Liver (tissue), 9 donors: ENCODE data around the gene CFL1. TPM values are rescaled to one million over a fixed set of nuclear protein-coding genes. Genes with fewer than 3 reads are reported as not detected.

Source experiments
- DNase-seq: peaks from one replicate; pipeline ENCODE4 v3.0.0-alpha.2; 2017; ENCODE audit warnings: low spot score
- H3K27ac ChIP-seq, 2 donors: one replicate each; pipeline ENCODE4 v1.7.0; 2013; ENCODE audit warnings: inconsistent platforms in 2 of 2, low read length in 2 of 2, control low read depth in 1 of 2, low read depth in 1 of 2, mild to moderate bottlenecking in 1 of 2
- H3K27me3 ChIP-seq, 4 donors: one replicate each; pipeline versions ENCODE4 v1.6.1 to v1.7.0; 2013; ENCODE audit warnings: low read length in 3 of 4, inconsistent platforms in 1 of 4, mild to moderate bottlenecking in 1 of 4, moderate library complexity in 1 of 4; ENCODE audit not compliant: control insufficient read depth in 4 of 4, insufficient read depth in 4 of 4
- H3K36me3 ChIP-seq, 4 donors: one replicate each; pipeline versions ENCODE4 v1.6.1 to v1.7.0; 2013; ENCODE audit warnings: low read length in 3 of 4, mild to moderate bottlenecking in 3 of 4, low read depth in 1 of 4, moderate library complexity in 1 of 4; ENCODE audit not compliant: control insufficient read depth in 4 of 4, insufficient read depth in 3 of 4
- H3K4me1 ChIP-seq, 4 donors: one replicate each; pipeline versions ENCODE4 v1.6.1 to v1.7.0; 2013; ENCODE audit warnings: low read length in 3 of 4, mild to moderate bottlenecking in 3 of 4, moderate library complexity in 1 of 4; ENCODE audit not compliant: control insufficient read depth in 4 of 4, insufficient read depth in 4 of 4
- H3K4me3 ChIP-seq, 3 donors: one replicate each; pipeline versions ENCODE4 v1.6.1 to v1.7.0; 2013; ENCODE audit warnings: low read length in 3 of 3, control low read depth in 1 of 3, low read depth in 1 of 3, mild to moderate bottlenecking in 1 of 3
- H3K9ac ChIP-seq, 2 donors: one replicate each; pipeline ENCODE4 v1.7.0; 2013; ENCODE audit warnings: low read length in 2 of 2, mild to moderate bottlenecking in 2 of 2, moderate library complexity in 2 of 2, control low read depth in 1 of 2, low read depth in 1 of 2
- H3K9me3 ChIP-seq, 4 donors: one replicate each; pipeline versions ENCODE4 v1.6.1 to v1.7.0; 2013; ENCODE audit warnings: low read length in 3 of 4; ENCODE audit not compliant: control insufficient read depth in 4 of 4
- EGR1 ChIP-seq, 2 donors: IDR thresholded peaks; 2 replicates each; pipeline ENCODE4 v1.6.1; 2016 to 2018; ENCODE audit warnings: antibody characterized with exemption in 2 of 2, low read depth in 2 of 2
- FOXA1 ChIP-seq: IDR thresholded peaks from 2 replicates; pipeline ENCODE4 v1.6.1; 2016; ENCODE audit warnings: antibody characterized with exemption
- FOXA2 ChIP-seq: IDR thresholded peaks from 2 replicates; pipeline ENCODE4 v1.6.1; 2016; ENCODE audit warnings: antibody characterized with exemption
- GABPA ChIP-seq, 2 donors: IDR thresholded peaks in 1 of 2; conservative IDR thresholded peaks in 1 of 2; 2 replicates each; pipeline ENCODE4 v1.6.1; 2016; ENCODE audit warnings: antibody characterized with exemption in 2 of 2, mild to moderate bottlenecking in 1 of 2, moderate library complexity in 1 of 2
- HNF4G ChIP-seq: IDR thresholded peaks from 2 replicates; pipeline ENCODE4 v1.6.1; 2016; ENCODE audit warnings: antibody characterized with exemption
- JUND ChIP-seq, 2 donors: IDR thresholded peaks; 2 replicates each; pipeline ENCODE4 v1.6.1; 2016; ENCODE audit warnings: antibody characterized with exemption in 2 of 2
- NR2F2 ChIP-seq: IDR thresholded peaks from 2 replicates; pipeline ENCODE4 v1.6.1; 2016; ENCODE audit warnings: antibody characterized with exemption
- RAD21 ChIP-seq, 2 donors: IDR thresholded peaks; 2 replicates each; pipeline ENCODE4 v1.6.1; 2016; ENCODE audit warnings: antibody characterized with exemption in 2 of 2, mild to moderate bottlenecking in 2 of 2
- RXRA ChIP-seq, 2 donors: IDR thresholded peaks; 2 replicates each; pipeline ENCODE4 v1.6.1; 2017 to 2018; ENCODE audit warnings: antibody characterized with exemption in 2 of 2, mild to moderate bottlenecking in 1 of 2
- SP1 ChIP-seq: IDR thresholded peaks from 2 replicates; pipeline ENCODE4 v1.6.1; 2018; ENCODE audit warnings: antibody characterized with exemption, mild to moderate bottlenecking
- TAF1 ChIP-seq: conservative IDR thresholded peaks from 2 replicates; pipeline ENCODE4 v1.6.1; 2016; ENCODE audit warnings: antibody characterized with exemption, mild to moderate bottlenecking
- WGBS: extraction: QIAGEN DNeasy Blood & Tissue Kit; methylation state at CpG from one replicate; pipeline ENCODE4 v1.1.7; 2013; 5-methylcytosine and 5-hydroxymethylcytosine counted together
- polyA plus RNA-seq, 2 donors: library from polyadenylated mRNA; stranded (reverse) in 1 of 2; unstranded in 1 of 2; fragments of 200-250 nt in 1 of 2; fragments of >200 nt in 1 of 2; fragmentation: Nextera tagmentation in 1 of 2; extraction: Ambion mirVana in 1 of 2; gene quantifications; one replicate each; pipeline versions ENCODE4 v1.2.1 to v1.2.3, GENCODE V29; 2013 to 2015
- total RNA-seq, 2 donors: library from RNA; depleted of rRNA; stranded (reverse); fragments of >200 nt; gene quantifications; one replicate each; pipeline ENCODE4 v1.2.3, GENCODE V29; 2014
- TF ChIP-seq, protein P1 (sequence below): fragments of 150-350 bp; IDR thresholded peaks from 2 replicates; pipeline ENCODE4 v1.5.1; 2017; ENCODE audit warnings: improper control_type of control experiment, low read depth, low read length; ENCODE audit not compliant: missing input control
- TF ChIP-seq, protein P2 (sequence below): IDR thresholded peaks from 2 replicates; pipeline ENCODE4 v1.6.1; 2016; ENCODE audit warnings: antibody characterized with exemption
- TF ChIP-seq, protein P3 (sequence below): IDR thresholded peaks from 2 replicates; pipeline ENCODE4 v1.6.1; 2016; ENCODE audit warnings: antibody characterized with exemption
- TF ChIP-seq, protein P4 (sequence below): IDR thresholded peaks from 2 replicates; pipeline ENCODE4 v1.6.1; 2016; ENCODE audit warnings: antibody characterized with exemption, mild to moderate bottlenecking
- donor health status: healthy.
- donor health status: healthy.
- donor health status: healthy.
- donor health status: healthy.
- donor health status: healthy.

The CFL1 gene
- total and polyA plus RNA-seq, 4 donors: 184 to 498 (median 282) TPM

DNA sequence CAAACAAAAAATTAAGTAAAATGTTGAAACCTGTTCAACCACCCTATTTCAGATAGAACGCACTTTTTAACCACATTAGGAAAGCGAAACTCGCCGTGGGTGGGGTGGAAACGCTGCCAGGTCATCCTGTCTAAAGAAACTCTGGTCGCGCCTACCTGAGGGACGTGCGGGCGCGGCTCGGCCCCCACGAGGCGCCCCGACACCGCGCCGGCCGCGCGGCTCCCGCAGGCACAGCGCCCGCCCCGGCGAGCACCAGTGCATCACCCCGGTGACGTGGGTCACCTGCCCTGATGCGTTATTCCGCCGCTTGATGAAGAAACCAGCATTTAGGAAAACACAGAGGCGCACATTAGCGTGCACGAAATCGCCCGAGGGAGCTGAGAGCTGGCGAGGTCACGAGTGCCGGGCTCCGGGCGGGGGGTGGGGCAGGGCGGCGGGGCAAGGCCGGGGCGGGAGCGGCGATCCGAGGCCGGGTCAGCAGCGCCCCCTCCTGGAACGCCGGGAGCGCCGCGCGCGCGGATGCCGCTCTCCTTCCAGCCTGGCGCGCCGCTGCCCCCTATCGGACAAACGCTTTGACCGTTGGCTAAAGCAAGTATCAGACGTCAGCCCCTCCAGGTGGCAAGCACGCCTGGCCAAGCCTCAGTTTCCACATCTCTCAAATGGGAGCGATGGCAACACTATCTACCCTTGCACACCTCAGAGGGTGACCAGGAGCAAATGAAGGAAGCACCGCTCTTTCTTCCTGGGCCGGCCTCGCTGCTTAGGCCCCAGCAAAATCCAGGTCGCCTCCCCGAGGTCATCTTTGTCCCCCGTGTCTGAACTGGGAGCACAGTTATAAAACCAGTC lies 39.9 kb downstream of the CFL1 start:
- H3K4me1 ChIP-seq: peaks cover 0 to 17% (median 11%) of the 10 kb centered on the region in 4 donors
- TF ChIP-seq, protein P1, sequence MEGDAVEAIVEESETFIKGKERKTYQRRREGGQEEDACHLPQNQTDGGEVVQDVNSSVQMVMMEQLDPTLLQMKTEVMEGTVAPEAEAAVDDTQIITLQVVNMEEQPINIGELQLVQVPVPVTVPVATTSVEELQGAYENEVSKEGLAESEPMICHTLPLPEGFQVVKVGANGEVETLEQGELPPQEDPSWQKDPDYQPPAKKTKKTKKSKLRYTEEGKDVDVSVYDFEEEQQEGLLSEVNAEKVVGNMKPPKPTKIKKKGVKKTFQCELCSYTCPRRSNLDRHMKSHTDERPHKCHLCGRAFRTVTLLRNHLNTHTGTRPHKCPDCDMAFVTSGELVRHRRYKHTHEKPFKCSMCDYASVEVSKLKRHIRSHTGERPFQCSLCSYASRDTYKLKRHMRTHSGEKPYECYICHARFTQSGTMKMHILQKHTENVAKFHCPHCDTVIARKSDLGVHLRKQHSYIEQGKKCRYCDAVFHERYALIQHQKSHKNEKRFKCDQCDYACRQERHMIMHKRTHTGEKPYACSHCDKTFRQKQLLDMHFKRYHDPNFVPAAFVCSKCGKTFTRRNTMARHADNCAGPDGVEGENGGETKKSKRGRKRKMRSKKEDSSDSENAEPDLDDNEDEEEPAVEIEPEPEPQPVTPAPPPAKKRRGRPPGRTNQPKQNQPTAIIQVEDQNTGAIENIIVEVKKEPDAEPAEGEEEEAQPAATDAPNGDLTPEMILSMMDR: peak; percentile 99
- TF ChIP-seq NR2F2 (no peak), GABPA (IDR thresholded peaks at IDR 0.05 in 1 of 2, conservative IDR thresholded peaks at IDR 0.05 in 1 of 2) (no peak), RAD21 (IDR thresholded peaks at IDR 0.05) (peak; percentile 84 to 88)
- H3K27ac ChIP-seq: peak overlapping the region; percentile 62 to 80
- no peaks in the 10 kb centered on the region for H3K36me3 ChIP-seq
- peak overlapping the region; percentile 62 to 75 (median 64) for H3K4me3 ChIP-seq
- peak; percentile 99 for DNase-seq
- WGBS: 6% methylated on average over 74 of the region's 74 CpGs
- H3K9ac ChIP-seq: peak overlapping the region; percentile 54 to 89
- H3K27me3 ChIP-seq: no peaks in the 10 kb centered on the region
- H3K9me3 ChIP-seq: no peaks in the 10 kb centered on the region

DNA sequence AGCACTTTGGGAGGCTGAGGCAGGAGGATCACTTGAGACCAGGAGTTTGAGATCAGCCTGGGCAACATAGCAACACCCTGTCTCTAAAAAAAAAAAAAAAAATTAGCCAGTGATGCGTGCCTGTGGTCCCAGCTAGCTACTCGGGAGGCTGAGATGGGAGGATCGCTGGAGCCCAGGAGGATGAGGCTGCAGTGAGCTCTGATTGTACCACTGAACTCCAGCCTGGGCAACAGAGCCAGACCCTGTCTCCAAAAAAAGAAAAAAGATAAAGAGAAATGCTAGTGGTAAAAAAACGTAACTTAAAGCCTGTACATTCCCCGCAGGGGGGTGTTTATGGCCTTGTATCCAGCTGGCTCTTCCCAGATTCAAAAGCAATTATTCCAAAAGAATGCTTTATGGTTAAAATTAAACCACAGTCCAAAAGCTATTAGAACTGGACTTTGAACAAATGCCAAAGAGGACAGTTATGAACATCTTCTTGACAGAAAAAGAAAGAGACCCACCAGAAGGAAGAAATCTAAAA lies 40.6 kb downstream of the CFL1 start:
- H3K27me3 ChIP-seq: no peaks in the 10 kb centered on the region
- H3K9ac ChIP-seq: peak overlapping the region; percentile 54 to 89
- peak overlapping the region; percentile 62 to 75 (median 64) for H3K4me3 ChIP-seq
- peak overlapping the region; percentile 62 to 80 for H3K27ac ChIP-seq
- no peak for DNase-seq
- no peak for TF ChIP-seq GABPA (IDR thresholded peaks at IDR 0.05 in 1 of 2, conservative IDR thresholded peaks at IDR 0.05 in 1 of 2)
- no peak for TF ChIP-seq TAF1
- TF ChIP-seq, protein P2, sequence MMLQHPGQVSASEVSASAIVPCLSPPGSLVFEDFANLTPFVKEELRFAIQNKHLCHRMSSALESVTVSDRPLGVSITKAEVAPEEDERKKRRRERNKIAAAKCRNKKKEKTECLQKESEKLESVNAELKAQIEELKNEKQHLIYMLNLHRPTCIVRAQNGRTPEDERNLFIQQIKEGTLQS: no peak
- TF ChIP-seq, protein P1: no peak
- TF ChIP-seq SP1: no peak
- no peak for TF ChIP-seq RXRA (IDR thresholded peaks at IDR 0.05)
- TF ChIP-seq EGR1 (IDR thresholded peaks at IDR 0.05; ENCODE audit: low read depth in 2 of 2): no peak
- TF ChIP-seq JUND (IDR thresholded peaks at IDR 0.05): no peak
- no peak for TF ChIP-seq FOXA1
- WGBS: 67% methylated on average over 5 of the region's 5 CpGs
- H3K36me3 ChIP-seq: no peaks in the 10 kb centered on the region
- no peaks in the 10 kb centered on the region for H3K9me3 ChIP-seq
- peaks cover 0 to 16% (median 11%) of the 10 kb centered on the region in 4 donors for H3K4me1 ChIP-seq

DNA sequence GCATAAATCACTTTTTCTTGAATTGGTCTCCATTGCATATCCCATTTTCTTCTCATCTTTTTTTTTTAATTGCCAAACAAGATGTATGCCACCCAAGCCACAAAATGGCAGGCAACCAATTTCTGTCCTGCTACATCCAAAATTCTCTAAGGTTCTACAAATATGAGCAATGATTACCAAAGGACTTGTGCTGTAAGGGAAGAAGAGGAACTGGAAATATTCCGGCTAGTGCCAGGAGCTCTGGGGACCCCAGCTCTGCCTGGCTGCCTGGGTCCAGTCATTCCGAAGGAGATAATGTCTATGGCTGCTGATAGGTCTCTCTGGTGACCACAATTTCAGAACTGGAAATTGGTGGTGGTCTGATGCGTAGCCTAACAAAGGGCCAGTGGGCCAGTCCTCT lies 41.3 kb downstream of the CFL1 start:
- peaks cover 0 to 16% (median 11%) of the 10 kb centered on the region in 4 donors for H3K4me1 ChIP-seq
- no peak overlapping the region for H3K27ac ChIP-seq
- TF ChIP-seq EGR1 (IDR thresholded peaks at IDR 0.05; ENCODE audit: low read depth in 2 of 2) (no peak), FOXA2 (no peak), HNF4G (no peak), RAD21 (IDR thresholded peaks at IDR 0.05) (no peak), JUND (IDR thresholded peaks at IDR 0.05) (no peak), FOXA1 (no peak)
- TF ChIP-seq, protein P3, sequence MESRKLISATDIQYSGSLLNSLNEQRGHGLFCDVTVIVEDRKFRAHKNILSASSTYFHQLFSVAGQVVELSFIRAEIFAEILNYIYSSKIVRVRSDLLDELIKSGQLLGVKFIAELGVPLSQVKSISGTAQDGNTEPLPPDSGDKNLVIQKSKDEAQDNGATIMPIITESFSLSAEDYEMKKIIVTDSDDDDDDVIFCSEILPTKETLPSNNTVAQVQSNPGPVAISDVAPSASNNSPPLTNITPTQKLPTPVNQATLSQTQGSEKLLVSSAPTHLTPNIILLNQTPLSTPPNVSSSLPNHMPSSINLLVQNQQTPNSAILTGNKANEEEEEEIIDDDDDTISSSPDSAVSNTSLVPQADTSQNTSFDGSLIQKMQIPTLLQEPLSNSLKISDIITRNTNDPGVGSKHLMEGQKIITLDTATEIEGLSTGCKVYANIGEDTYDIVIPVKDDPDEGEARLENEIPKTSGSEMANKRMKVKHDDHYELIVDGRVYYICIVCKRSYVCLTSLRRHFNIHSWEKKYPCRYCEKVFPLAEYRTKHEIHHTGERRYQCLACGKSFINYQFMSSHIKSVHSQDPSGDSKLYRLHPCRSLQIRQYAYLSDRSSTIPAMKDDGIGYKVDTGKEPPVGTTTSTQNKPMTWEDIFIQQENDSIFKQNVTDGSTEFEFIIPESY: no peak
- TF ChIP-seq, protein P4, sequence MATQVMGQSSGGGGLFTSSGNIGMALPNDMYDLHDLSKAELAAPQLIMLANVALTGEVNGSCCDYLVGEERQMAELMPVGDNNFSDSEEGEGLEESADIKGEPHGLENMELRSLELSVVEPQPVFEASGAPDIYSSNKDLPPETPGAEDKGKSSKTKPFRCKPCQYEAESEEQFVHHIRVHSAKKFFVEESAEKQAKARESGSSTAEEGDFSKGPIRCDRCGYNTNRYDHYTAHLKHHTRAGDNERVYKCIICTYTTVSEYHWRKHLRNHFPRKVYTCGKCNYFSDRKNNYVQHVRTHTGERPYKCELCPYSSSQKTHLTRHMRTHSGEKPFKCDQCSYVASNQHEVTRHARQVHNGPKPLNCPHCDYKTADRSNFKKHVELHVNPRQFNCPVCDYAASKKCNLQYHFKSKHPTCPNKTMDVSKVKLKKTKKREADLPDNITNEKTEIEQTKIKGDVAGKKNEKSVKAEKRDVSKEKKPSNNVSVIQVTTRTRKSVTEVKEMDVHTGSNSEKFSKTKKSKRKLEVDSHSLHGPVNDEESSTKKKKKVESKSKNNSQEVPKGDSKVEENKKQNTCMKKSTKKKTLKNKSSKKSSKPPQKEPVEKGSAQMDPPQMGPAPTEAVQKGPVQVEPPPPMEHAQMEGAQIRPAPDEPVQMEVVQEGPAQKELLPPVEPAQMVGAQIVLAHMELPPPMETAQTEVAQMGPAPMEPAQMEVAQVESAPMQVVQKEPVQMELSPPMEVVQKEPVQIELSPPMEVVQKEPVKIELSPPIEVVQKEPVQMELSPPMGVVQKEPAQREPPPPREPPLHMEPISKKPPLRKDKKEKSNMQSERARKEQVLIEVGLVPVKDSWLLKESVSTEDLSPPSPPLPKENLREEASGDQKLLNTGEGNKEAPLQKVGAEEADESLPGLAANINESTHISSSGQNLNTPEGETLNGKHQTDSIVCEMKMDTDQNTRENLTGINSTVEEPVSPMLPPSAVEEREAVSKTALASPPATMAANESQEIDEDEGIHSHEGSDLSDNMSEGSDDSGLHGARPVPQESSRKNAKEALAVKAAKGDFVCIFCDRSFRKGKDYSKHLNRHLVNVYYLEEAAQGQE: no peak
- DNase-seq: no peak
- WGBS: 97% methylated on average over 3 of the region's 3 CpGs
- H3K27me3 ChIP-seq: no peaks in the 10 kb centered on the region
- no peaks in the 10 kb centered on the region for H3K36me3 ChIP-seq
- no peak overlapping the region for H3K4me3 ChIP-seq
- no peaks in the 10 kb centered on the region for H3K9me3 ChIP-seq
- no peak overlapping the region for H3K9ac ChIP-seq
